WERI-Rb-1 (cell line): ENCODE data around the gene TENM3.

Experiments
- DNase-seq: peaks from one replicate; pipeline ENCODE4 v3.0.0-alpha.2; 2020
- H3K27ac ChIP-seq: fragments of 250-450 bp; sonication (Bioruptor Pico); 2 replicates; pipeline ENCODE4 v1.5.1; 2020; ENCODE audit warnings: mild to moderate bottlenecking, moderate library complexity
- H3K27me3 ChIP-seq: fragments of 250-450 bp; sonication (Bioruptor Pico); 2 replicates; pipeline ENCODE4 v1.5.1; 2021; ENCODE audit warnings: mild to moderate bottlenecking, low read depth, moderate library complexity; ENCODE audit not compliant: insufficient read depth, severe bottlenecking
- H3K36me3 ChIP-seq: fragments of 250-450 bp; sonication (Bioruptor Pico); 2 replicates; pipeline ENCODE4 v1.5.1; 2020; ENCODE audit warnings: mild to moderate bottlenecking, moderate library complexity
- H3K4me3 ChIP-seq: 2 replicates; pipeline ENCODE4 v1.5.1; 2011; ENCODE audit warnings: low read depth, mild to moderate bottlenecking, control low read depth, low read length
- H3K9me3 ChIP-seq: fragments of 250-450 bp; sonication (Bioruptor Pico); 2 replicates; pipeline ENCODE4 v1.5.1; 2021; ENCODE audit warnings: mild to moderate bottlenecking, moderate library complexity; ENCODE audit not compliant: severe bottlenecking
- CTCF ChIP-seq: IDR thresholded peaks from 2 replicates; pipeline ENCODE4 v1.5.1; 2011; ENCODE audit warnings: low read depth, mild to moderate bottlenecking, control low read depth, inconsistent platforms, low read length

Gene TENM3

GRCh38 chr4:182242787-182243186 lies 415 bp upstream of the TENM3 start:
- Histone ChIP-seq H3K36me3 (no peaks in the 10 kb centered on the region), H3K9me3 (peaks cover 6% of the 10 kb centered on the region), H3K27ac (no peak overlapping the region), H3K4me3 (no peak overlapping the region), H3K27me3 (no peaks in the 10 kb centered on the region)
- TF ChIP-seq CTCF, result no peak
- no peak for DNase-seq

- Histone ChIP-seq H3K27ac (no peak overlapping the region), H3K36me3 (no peaks in the 10 kb centered on the region), H3K27me3 (no peaks in the 10 kb centered on the region), H3K4me3 (no peak overlapping the region), H3K9me3 (peaks cover 6% of the 10 kb centered on the region)
- no peak for TF ChIP-seq CTCF
- no peak for DNase-seq
Observed at GRCh38 chr4:182245041-182245440, 1.8 kb downstream of the TENM3 start.

GRCh38 chr4:182245541-182246215 lies 2.5 kb downstream of the TENM3 start:
- Histone ChIP-seq H3K27me3 (no peaks in the 10 kb centered on the region), H3K27ac (no peak overlapping the region), H3K4me3 (no peak overlapping the region), H3K9me3 (peaks cover 6% of the 10 kb centered on the region), H3K36me3 (no peaks in the 10 kb centered on the region)
- DNase-seq, result no peak
- no peak for TF ChIP-seq CTCF

GRCh38 chr4:182246401-182247205 lies 3.4 kb downstream of the TENM3 start:
- Histone ChIP-seq H3K27ac (no peak overlapping the region), H3K36me3 (no peaks in the 10 kb centered on the region), H3K9me3 (peaks cover 6% of the 10 kb centered on the region), H3K27me3 (no peaks in the 10 kb centered on the region), H3K4me3 (no peak overlapping the region)
- DNase-seq, result no peak
- no peak for TF ChIP-seq CTCF

- no peak overlapping the region for H3K4me3 ChIP-seq
- H3K36me3 ChIP-seq, result no peaks in the 10 kb centered on the region
- no peaks in the 10 kb centered on the region for H3K9me3 ChIP-seq
- H3K27ac ChIP-seq, result no peak overlapping the region
- no peak for DNase-seq
- no peak for TF ChIP-seq CTCF
- no peaks in the 10 kb centered on the region for H3K27me3 ChIP-seq
Observed at GRCh38 chr4:182248295-182248694, 5.1 kb downstream of the TENM3 start.
